DMS114 treated with DMSO at 0.1 percent for 48 hours (cell line): Measurements from ENCODE around the gene ZNF609.
"Not testable (repeated sequence)": the region's sequence is repeated elsewhere in the genome, so short reads cannot be mapped to it uniquely, and the experiment has no call there.

Experiments
- DNase-seq: peaks from one replicate; lab custom pipeline; 2025; ENCODE audit not compliant: unreplicated experiment; lab: John Stamatoyannopoulos, UW

The ZNF609 gene

GRCh38 chr15:64454282-64454681, 6.1 kb upstream of the ZNF609 start:
- no peak for DNase-seq

GRCh38 chr15:64455961-64456371, 4.4 kb upstream of the ZNF609 start:
- DNase-seq: no peak

- no peak for DNase-seq
These were observed 3.7 kb upstream of the ZNF609 start for GRCh38 chr15:64456634-64457108.

- DNase-seq: no peak
These were observed 1.2 kb upstream of the ZNF609 start for GRCh38 chr15:64459066-64459781.

GRCh38 chr15:64460724-64461720, 644 bp downstream of the ZNF609 start:
- DNase-seq: peak; percentile 37

- no peak for DNase-seq
These were observed 1.4 kb downstream of the ZNF609 start for GRCh38 chr15:64461721-64462162.

GRCh38 chr15:64462492-64462891, 2.1 kb downstream of the ZNF609 start:
- no peak for DNase-seq

GRCh38 chr15:64464276-64465005, 4.1 kb downstream of the ZNF609 start:
- no peak for DNase-seq

GRCh38 chr15:64466408-64467141, 6.2 kb downstream of the ZNF609 start:
- DNase-seq: no peak

- DNase-seq: no peak
These were observed 11.8 kb downstream of the ZNF609 start for GRCh38 chr15:64472161-64472560.

GRCh38 chr15:64474846-64475245, 14.5 kb downstream of the ZNF609 start:
- no peak for DNase-seq

GRCh38 chr15:64476550-64476949, 16.2 kb downstream of the ZNF609 start:
- DNase-seq: no peak

- no peak for DNase-seq
These were observed 18.5 kb downstream of the ZNF609 start for GRCh38 chr15:64478863-64479262.

- no peak for DNase-seq
These were observed 20.5 kb downstream of the ZNF609 start for GRCh38 chr15:64480891-64481290.

- no peak for DNase-seq
These were observed 23.4 kb downstream of the ZNF609 start for GRCh38 chr15:64483749-64484148.

GRCh38 chr15:64485796-64486195, 25.4 kb downstream of the ZNF609 start:
- DNase-seq: no peak

GRCh38 chr15:64490598-64491259, 30.4 kb downstream of the ZNF609 start:
- DNase-seq: no peak

GRCh38 chr15:64493641-64494040, 33.3 kb downstream of the ZNF609 start:
- DNase-seq: no peak

- not testable (repeated sequence) for DNase-seq
These were observed 35.6 kb downstream of the ZNF609 start for GRCh38 chr15:64495968-64496367.
